ENCODE data around the gene DDX49.

GRCh38 chr19:18899624-18900560 is 19.6 kb upstream of the DDX49 start:
- TF ChIP-seq CTCF (conservative IDR thresholded peaks at IDR 0.05) (no peak), ZFX (IDR thresholded peaks at IDR 0.05) (no peak)

Measured in C4-2B (cell line).